ENCODE data around the gene TPCN2.

The TPCN2 gene

DNA sequence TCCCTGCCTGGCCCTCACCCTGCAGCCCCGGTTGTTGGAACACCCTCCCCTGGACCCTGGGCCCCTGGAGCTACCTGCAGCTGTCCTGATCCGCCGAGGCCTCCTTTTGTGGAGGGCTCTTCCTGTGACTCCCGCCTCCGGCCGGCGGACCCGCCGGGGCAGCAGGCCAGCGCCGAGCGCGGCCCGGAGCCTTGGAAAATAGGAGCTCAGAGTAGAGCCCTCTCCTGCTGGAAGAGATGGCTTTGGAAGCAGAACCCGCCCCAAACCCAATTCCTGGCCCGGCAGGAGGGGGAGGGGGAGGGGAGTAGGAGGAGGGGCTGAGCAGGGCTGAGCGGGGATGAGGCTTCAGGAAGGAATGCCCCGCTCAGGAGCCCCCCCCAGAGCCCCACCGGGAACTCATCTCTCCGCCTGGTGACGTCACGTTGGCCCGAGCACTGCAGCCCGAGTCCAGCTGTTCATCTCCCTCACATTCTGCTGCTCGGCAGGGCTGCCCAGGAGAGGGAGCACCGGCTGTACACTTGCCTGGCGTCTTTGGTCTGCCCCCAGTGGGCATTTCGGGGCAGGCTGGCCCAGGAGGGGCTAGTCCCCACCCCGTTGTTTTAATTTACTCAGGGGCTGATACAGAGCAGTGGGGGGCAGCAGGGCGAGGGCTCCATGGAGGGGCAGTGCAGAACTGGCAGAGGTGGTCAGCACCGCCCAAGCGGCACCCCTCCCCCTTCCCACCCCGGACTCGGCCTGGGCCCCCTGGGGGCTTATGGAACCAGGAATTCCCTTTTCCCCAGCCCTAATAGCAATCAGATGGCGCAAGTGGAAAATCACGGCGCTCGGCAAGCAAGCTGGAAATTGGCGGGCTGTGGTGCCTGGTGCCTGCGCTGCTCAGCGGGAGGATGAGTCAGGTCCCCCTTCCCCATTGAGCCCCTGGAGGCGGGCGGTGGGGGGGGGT, 35.5 kb upstream of the TPCN2 start, which contains the start of gene MRGPRF:
MRGPRF (minus strand) TSS at position 238 of the 943 bp plus-strand sequence. CDS start 3,345 bp downstream, outside the sequence.
- Histone ChIP-seq H3K27ac (ENCODE audit: low read depth, low read length) (peak within 1 kb of the TSS; percentile 99), H3K27me3 (ENCODE audit: control insufficient read depth, insufficient read depth, low read length) (peaks cover 3% of the 10 kb centered on the region), H3K4me1 (ENCODE audit: control insufficient read depth, insufficient read depth, low read length) (peaks cover 39% of the 10 kb centered on the region), H3K9ac (ENCODE audit: low read length) (peak within 1 kb of the TSS; percentile 82), H3K36me3 (ENCODE audit: control insufficient read depth, insufficient read depth, low read length) (no peaks in the 10 kb centered on the region), H3K4me3 (ENCODE audit: low read length) (peak within 1 kb of the TSS; percentile 85)

DNA sequence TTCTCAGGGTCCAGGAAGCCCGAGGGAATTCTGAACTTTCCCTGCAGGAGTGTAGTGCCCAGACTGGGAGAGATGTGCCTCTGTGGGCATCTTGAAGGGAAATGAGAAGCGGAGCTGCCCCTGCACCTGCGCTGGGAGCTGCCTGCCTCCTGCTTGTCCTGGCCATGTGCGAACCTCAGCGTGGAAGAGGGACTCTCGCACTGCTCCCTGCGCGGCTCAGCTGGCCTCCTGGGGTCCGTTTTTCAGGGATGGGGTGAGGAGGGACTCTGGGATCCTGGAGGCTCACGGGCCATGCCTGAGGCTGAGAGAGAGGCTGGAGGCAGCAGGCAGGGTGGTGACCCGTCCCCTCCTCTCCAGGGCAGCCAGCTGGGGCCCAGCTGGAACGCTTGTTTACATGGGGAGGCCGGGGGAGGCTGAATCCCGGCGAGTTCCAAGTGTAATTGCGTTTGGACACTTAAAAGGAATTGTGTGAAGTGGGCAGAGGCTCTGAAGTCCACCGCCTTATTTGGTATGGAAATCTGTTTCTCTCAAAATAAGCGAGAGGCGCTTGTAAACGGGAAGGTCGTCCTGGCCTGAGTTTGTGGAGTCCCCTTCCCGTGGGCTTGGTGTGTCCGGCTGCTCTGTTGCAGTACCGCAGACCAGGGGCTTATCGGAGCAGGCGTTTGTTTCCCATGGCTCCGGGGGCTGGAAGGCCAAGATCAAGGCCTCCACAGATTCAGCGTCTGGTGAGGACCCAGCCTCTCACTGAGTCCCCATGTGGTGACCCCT, 34.5 kb upstream of the TPCN2 start:
- H3K36me3 ChIP-seq (ENCODE audit: control insufficient read depth, insufficient read depth, low read length) = no peaks in the 10 kb centered on the region
- H3K27ac ChIP-seq (ENCODE audit: low read depth, low read length) = peak overlapping the region; percentile 99
- H3K4me3 ChIP-seq (ENCODE audit: low read length) = peak overlapping the region; percentile 85
- peaks cover 3% of the 10 kb centered on the region for H3K27me3 ChIP-seq (ENCODE audit: control insufficient read depth, insufficient read depth, low read length)
- H3K9ac ChIP-seq (ENCODE audit: low read length) = peak overlapping the region; percentile 59
- peaks cover 29% of the 10 kb centered on the region for H3K4me1 ChIP-seq (ENCODE audit: control insufficient read depth, insufficient read depth, low read length)

DNA sequence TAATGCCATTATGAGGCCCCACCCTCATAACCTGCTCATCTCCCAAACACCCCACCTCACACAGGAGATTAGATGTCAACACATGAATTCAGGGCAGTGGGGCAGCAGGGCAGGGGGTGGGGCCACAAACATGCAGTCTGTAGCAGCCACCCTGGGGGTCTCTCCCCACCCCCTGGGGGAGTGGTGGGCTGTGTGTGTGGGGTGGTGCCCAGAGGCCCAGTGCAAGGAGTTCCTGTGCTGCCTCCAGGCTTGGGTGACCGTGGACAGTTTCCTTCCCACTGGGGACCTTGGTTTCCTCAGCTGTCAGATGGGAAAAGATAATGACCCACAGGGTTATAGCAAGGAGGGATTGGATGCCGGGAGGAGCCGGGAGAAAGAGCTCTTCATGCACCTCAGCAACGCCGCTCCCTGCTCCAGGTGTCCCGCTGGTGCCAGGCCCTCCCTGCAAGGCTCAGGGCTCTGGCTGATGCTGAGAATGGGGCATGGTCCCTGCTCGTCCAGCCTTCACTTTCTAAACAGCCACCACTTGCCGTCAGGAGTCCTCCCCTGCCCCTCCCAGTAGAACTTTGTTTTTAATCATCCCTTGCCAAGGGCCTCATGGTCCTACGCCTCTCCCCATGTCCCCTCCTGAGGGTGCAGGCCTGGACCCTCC, 33.7 kb upstream of the TPCN2 start:
- Histone ChIP-seq H3K36me3 (ENCODE audit: control insufficient read depth, insufficient read depth, low read length) (no peaks in the 10 kb centered on the region), H3K4me1 (ENCODE audit: control insufficient read depth, insufficient read depth, low read length) (peaks cover 25% of the 10 kb centered on the region), H3K27ac (ENCODE audit: low read depth, low read length) (peak overlapping the region; percentile 99), H3K4me3 (ENCODE audit: low read length) (peak overlapping the region; percentile 36), H3K9ac (ENCODE audit: low read length) (peak overlapping the region; percentile 38), H3K27me3 (ENCODE audit: control insufficient read depth, insufficient read depth, low read length) (peaks cover 3% of the 10 kb centered on the region)

DNA sequence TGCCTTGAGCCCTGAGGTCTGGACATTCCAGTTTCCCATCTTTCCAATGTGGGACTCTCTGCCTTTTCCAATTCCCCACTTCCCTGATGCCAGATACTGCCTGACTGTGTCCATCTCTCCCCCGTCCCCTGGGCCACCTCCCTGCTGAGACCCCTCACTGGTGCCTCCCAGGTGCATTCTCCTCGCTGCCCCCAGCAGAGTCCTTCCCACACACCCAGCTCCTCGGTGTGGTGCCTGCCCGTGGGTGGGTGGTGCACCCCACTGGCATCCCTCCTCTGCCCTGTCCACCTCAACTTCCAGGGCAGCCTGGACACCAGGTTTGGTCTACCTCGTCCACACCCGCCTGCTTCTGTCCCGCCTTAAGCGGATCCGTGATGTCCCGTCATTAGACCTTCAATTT, 30.8 kb upstream of the TPCN2 start:
- no peak overlapping the region for H3K9ac ChIP-seq (ENCODE audit: low read length)
- H3K36me3 ChIP-seq (ENCODE audit: control insufficient read depth, insufficient read depth, low read length) = no peaks in the 10 kb centered on the region
- peaks cover 23% of the 10 kb centered on the region for H3K4me1 ChIP-seq (ENCODE audit: control insufficient read depth, insufficient read depth, low read length)
- H3K27me3 ChIP-seq (ENCODE audit: control insufficient read depth, insufficient read depth, low read length) = no peaks in the 10 kb centered on the region
- no peak overlapping the region for H3K27ac ChIP-seq (ENCODE audit: low read depth, low read length)
- no peak overlapping the region for H3K4me3 ChIP-seq (ENCODE audit: low read length)

DNA sequence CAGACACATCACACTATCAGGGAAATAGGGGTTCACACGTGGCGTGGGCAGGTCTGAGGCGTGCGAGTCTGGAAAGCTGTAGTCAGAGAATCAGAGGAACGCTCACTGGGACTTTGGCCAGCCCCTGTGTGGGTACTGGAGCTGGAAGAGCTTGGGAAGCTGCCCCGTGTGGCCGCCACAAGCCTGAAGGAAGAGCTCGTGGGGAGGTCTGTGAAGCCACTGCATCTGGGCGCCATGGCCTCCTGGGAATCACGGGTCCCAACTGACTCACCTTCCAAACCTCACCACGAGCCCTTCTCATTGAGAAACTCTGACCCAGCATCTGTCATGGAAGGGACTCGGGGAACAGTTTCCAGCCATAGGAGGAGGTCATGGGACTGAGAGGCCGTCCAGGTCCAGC, 29.8 kb upstream of the TPCN2 start:
- Histone ChIP-seq H3K27ac (ENCODE audit: low read depth, low read length) (peak overlapping the region; percentile 69), H3K27me3 (ENCODE audit: control insufficient read depth, insufficient read depth, low read length) (no peaks in the 10 kb centered on the region), H3K4me3 (ENCODE audit: low read length) (no peak overlapping the region), H3K9ac (ENCODE audit: low read length) (no peak overlapping the region), H3K4me1 (ENCODE audit: control insufficient read depth, insufficient read depth, low read length) (peaks cover 20% of the 10 kb centered on the region), H3K36me3 (ENCODE audit: control insufficient read depth, insufficient read depth, low read length) (no peaks in the 10 kb centered on the region)

DNA sequence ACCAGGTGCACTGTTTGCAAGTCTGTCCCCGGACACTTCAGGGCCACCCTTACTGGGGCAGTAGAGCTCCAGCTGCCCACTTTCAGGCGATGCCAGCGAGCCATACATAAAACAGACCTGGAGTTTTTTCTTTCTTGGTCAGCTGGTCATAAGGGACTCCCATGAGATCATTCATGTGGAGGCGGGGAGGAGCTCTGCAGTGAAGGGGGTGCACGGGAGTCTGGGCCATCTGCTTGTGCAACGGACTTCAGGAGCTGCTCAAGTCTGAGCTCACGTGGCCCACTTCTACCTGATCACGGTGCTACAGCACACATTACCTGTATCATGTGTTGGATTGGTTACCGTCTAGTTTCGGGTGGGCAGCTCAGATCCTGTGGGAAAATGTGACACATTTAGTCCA, 26.5 kb upstream of the TPCN2 start:
- H3K4me3 ChIP-seq (ENCODE audit: low read length) = no peak overlapping the region

DNA sequence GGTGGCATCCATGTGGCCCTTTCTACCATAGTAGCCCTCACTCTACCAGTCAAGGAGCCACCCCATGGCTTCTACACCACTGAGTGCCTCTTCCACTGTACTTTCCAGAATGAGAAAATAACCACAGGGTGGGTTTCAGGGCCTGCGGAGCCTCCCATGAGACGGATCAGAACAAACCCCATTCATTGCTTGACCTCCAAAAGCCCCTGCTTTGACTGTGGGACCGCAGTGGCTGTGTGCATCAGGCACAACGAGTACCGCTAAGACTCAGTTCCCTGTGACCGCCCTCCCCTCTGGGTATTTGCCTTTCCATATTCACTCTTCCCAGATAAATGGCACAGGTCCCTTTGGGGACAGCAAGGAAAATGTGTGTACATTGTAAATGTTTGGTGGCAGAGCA, 24.2 kb upstream of the TPCN2 start:
- H3K27ac ChIP-seq (ENCODE audit: low read depth, low read length) = no peak overlapping the region
- H3K9ac ChIP-seq (ENCODE audit: low read length) = no peak overlapping the region
- no peak overlapping the region for H3K4me3 ChIP-seq (ENCODE audit: low read length)
- H3K4me1 ChIP-seq (ENCODE audit: control insufficient read depth, insufficient read depth, low read length) = peaks cover 3% of the 10 kb centered on the region
- no peaks in the 10 kb centered on the region for H3K27me3 ChIP-seq (ENCODE audit: control insufficient read depth, insufficient read depth, low read length)
- H3K36me3 ChIP-seq (ENCODE audit: control insufficient read depth, insufficient read depth, low read length) = no peaks in the 10 kb centered on the region

More for the DNA sequence above, 26.5 kb upstream of the TPCN2 start:
- no peaks in the 10 kb centered on the region for H3K27me3 ChIP-seq (ENCODE audit: control insufficient read depth, insufficient read depth, low read length)
- no peak overlapping the region for H3K27ac ChIP-seq (ENCODE audit: low read depth, low read length)
- no peaks in the 10 kb centered on the region for H3K36me3 ChIP-seq (ENCODE audit: control insufficient read depth, insufficient read depth, low read length)
- no peak overlapping the region for H3K9ac ChIP-seq (ENCODE audit: low read length)
- peaks cover 6% of the 10 kb centered on the region for H3K4me1 ChIP-seq (ENCODE audit: control insufficient read depth, insufficient read depth, low read length)

DNA sequence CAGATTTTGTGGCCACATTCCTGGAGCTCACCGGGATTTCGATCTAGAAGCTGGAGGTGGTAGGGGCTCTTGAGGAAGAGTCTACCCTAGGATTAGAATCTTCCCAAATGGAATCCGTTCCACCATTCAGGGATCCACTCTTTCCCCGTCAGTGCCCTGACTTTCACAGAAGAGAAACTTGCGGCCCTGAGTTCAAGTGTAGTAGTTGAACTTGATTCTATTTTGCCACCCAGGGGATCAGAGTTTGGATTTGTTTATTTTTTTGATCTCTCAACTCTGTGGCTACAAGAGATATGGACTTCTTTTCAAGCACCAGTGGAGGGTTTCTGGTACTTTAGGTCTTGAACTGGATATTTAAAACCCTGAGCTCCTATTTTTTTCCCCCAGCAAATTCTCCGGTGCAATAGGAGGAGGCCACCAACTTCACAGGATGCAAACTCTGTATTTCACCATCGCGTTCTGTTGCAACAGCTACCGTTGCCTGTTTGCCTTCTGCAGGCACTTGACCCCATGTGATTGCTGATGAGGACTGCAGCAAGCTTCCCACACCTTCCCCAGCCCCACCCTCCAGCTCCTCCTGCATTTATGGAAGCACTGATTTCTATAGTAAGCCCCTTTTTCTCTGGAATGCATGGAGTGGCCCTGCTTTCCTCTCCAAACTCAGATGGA, 20.9 kb upstream of the TPCN2 start:
- Histone ChIP-seq H3K36me3 (ENCODE audit: control insufficient read depth, insufficient read depth, low read length) (no peaks in the 10 kb centered on the region), H3K27ac (ENCODE audit: low read depth, low read length) (no peak overlapping the region), H3K4me3 (ENCODE audit: low read length) (no peak overlapping the region), H3K4me1 (ENCODE audit: control insufficient read depth, insufficient read depth, low read length) (no peaks in the 10 kb centered on the region), H3K27me3 (ENCODE audit: control insufficient read depth, insufficient read depth, low read length) (no peaks in the 10 kb centered on the region), H3K9ac (ENCODE audit: low read length) (no peak overlapping the region)

DNA sequence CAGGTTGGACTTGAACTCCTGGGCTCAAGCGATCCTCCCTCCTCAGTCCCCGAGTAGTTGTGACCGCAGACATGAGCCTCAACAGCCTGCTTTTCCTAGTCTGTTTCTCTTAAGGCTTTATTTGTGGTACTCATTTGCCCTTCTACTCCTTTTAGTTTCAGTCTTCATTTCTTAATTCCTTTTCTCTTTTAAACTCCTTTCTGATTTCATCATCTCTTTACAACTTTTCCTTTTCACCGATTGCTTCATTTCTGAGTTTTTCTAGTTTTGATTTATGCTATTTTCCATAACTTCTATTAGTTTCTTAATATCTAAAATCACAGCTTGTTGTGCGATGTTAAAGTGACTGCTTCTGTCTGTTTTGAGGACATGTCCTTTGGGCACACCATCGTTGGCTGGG, 18.4 kb upstream of the TPCN2 start:
- Histone ChIP-seq H3K4me3 (ENCODE audit: low read length) (no peak overlapping the region), H3K36me3 (ENCODE audit: control insufficient read depth, insufficient read depth, low read length) (no peaks in the 10 kb centered on the region), H3K9ac (ENCODE audit: low read length) (no peak overlapping the region), H3K4me1 (ENCODE audit: control insufficient read depth, insufficient read depth, low read length) (no peaks in the 10 kb centered on the region), H3K27ac (ENCODE audit: low read depth, low read length) (no peak overlapping the region), H3K27me3 (ENCODE audit: control insufficient read depth, insufficient read depth, low read length) (no peaks in the 10 kb centered on the region)

DNA sequence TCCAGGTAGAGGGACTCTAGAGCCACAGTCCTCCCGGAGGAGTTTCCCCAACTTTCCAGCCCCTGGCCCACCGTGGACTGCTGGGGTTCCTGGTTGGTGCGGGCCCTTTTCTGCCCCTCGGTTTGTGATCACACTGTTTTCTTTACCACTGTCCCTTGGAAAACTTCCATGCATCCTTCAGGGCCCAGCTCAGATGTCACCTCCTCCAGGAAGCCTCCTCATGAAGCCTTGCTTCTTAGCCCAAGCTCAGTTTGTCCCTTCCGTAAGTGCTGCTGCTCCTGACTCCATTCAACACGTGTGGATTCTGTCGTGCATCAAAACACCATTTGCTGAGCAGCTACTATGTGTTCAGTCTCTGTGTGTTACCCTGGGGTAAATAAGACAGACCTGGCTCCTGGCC, 15.9 kb upstream of the TPCN2 start:
- H3K4me1 ChIP-seq (ENCODE audit: control insufficient read depth, insufficient read depth, low read length) = peaks cover 3% of the 10 kb centered on the region
- H3K36me3 ChIP-seq (ENCODE audit: control insufficient read depth, insufficient read depth, low read length) = no peaks in the 10 kb centered on the region
- no peak overlapping the region for H3K9ac ChIP-seq (ENCODE audit: low read length)
- no peak overlapping the region for H3K4me3 ChIP-seq (ENCODE audit: low read length)
- H3K27ac ChIP-seq (ENCODE audit: low read depth, low read length) = no peak overlapping the region
- no peaks in the 10 kb centered on the region for H3K27me3 ChIP-seq (ENCODE audit: control insufficient read depth, insufficient read depth, low read length)

DNA sequence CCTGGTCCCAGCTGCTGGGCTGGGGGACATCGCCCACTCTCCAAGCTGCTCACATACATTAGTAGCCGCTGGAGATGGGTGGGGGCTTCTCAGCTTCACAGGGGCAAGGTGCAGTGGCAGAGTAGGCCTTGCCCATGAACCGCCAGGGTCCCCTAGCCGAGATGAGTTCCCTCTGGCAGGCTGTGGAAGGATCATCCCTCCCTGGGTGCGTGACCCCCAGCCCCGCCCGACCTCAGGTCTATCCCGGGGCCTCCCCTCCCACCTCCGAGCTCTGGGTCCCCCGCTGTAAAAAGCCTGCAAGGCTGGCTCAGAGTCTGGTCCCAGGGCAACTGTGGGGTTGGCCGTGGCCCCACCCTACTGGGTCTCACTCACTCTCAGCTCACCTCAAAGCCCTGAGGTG, 15.3 kb upstream of the TPCN2 start:
- H3K9ac ChIP-seq (ENCODE audit: low read length) = no peak overlapping the region
- no peaks in the 10 kb centered on the region for H3K36me3 ChIP-seq (ENCODE audit: control insufficient read depth, insufficient read depth, low read length)
- H3K4me1 ChIP-seq (ENCODE audit: control insufficient read depth, insufficient read depth, low read length) = peaks cover 3% of the 10 kb centered on the region
- H3K27me3 ChIP-seq (ENCODE audit: control insufficient read depth, insufficient read depth, low read length) = no peaks in the 10 kb centered on the region
- H3K4me3 ChIP-seq (ENCODE audit: low read length) = no peak overlapping the region
- no peak overlapping the region for H3K27ac ChIP-seq (ENCODE audit: low read depth, low read length)

Measured in rectal smooth muscle tissue (tissue), 1 donor.